Chondrocyte (in vitro differentiated cells): Measurements from ENCODE around the gene TEX26. TPM values are rescaled to one million over a fixed set of nuclear protein-coding genes. Genes with fewer than 3 reads are reported as not detected.

Experiments
- DNase-seq: peaks from one replicate; pipeline ENCODE4 v3.0.0; 2021; ENCODE audit warnings: mixed read lengths, low spot score
- H3K27ac Mint-ChIP-seq: one replicate; pipeline ENCODE4 v1.8.0; 2021; ENCODE audit warnings: mild to moderate bottlenecking, moderate library complexity, mixed read lengths; ENCODE audit not compliant: unreplicated experiment
- H3K27me3 Mint-ChIP-seq: 2 replicates; pipeline ENCODE4 v1.8.0; 2021; ENCODE audit warnings: low read depth, mixed read lengths
- H3K36me3 Mint-ChIP-seq: 2 replicates; pipeline ENCODE4 v1.8.0; 2021; ENCODE audit warnings: low read depth, mixed read lengths
- H3K4me1 Mint-ChIP-seq: 2 replicates; pipeline ENCODE4 v1.8.0; 2021; ENCODE audit warnings: low read depth, mild to moderate bottlenecking, mixed read lengths
- H3K4me3 Mint-ChIP-seq: one replicate; pipeline ENCODE4 v1.8.0; 2021; ENCODE audit warnings: mild to moderate bottlenecking, moderate library complexity, mixed read lengths; ENCODE audit not compliant: unreplicated experiment
- H3K9me3 Mint-ChIP-seq: 2 replicates; pipeline ENCODE4 v1.8.0; 2021; ENCODE audit warnings: low read depth, mixed read lengths
- total RNA-seq: library from RNA; stranded (reverse); gene quantifications from 3 replicates; pipeline ENCODE4 v1.2.1, GENCODE V29; 2021
- TF ChIP-seq, protein P1 (sequence below): fragments of 200-600 bp; sonication (generic); IDR thresholded peaks from 2 replicates; pipeline ENCODE4 v1.5.0; 2021; ENCODE audit warnings: antibody characterized with exemption, mild to moderate bottlenecking, moderate library complexity

TEX26 gene
- total RNA-seq, 1 donor from 2014 or later: not detected

DNA sequence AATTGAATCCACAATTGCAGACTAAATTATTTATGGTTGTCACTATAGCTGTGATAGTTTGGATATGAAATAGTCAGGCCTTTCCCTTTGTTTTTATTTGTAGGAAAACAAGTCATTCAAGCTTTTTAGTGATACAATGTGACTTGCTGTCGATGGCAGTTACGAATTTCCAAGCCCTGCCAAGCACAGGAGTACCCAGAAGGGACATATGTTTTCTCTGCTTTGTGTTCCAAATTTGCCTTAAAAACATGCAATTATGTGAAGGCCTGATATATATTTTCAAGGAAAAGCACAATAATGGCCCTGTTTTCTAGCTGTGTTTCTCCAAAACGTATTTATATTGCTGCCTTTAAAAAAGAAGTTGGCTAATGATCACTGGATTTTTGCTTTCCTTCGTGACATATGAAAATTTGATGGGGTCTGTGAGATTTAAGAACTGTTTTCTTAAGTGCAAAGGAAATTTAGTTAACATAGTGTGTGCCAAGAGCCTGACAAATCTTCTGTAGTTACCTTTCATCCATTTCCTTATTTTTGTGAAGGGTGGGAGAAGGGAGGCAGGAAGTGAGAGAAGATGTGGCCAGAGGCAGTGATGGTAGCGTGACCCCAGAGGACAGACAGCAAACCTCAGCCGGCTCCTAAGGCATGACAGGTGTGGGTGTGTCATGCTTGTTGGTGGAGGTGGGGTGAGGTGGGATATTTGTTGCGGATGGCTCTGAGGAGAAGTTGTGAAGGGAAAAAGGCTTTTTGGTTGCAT lies 79.6 kb downstream of the TEX26 start:
- H3K4me3 Mint-ChIP-seq: no peak overlapping the region
- no peak for DNase-seq
- H3K27ac Mint-ChIP-seq: no peak overlapping the region
- H3K27me3 Mint-ChIP-seq: no peaks in the 10 kb centered on the region
- H3K9me3 Mint-ChIP-seq: no peaks in the 10 kb centered on the region
- H3K4me1 Mint-ChIP-seq: peaks cover 9% of the 10 kb centered on the region
- H3K36me3 Mint-ChIP-seq: no peaks in the 10 kb centered on the region
- TF ChIP-seq, protein P1, sequence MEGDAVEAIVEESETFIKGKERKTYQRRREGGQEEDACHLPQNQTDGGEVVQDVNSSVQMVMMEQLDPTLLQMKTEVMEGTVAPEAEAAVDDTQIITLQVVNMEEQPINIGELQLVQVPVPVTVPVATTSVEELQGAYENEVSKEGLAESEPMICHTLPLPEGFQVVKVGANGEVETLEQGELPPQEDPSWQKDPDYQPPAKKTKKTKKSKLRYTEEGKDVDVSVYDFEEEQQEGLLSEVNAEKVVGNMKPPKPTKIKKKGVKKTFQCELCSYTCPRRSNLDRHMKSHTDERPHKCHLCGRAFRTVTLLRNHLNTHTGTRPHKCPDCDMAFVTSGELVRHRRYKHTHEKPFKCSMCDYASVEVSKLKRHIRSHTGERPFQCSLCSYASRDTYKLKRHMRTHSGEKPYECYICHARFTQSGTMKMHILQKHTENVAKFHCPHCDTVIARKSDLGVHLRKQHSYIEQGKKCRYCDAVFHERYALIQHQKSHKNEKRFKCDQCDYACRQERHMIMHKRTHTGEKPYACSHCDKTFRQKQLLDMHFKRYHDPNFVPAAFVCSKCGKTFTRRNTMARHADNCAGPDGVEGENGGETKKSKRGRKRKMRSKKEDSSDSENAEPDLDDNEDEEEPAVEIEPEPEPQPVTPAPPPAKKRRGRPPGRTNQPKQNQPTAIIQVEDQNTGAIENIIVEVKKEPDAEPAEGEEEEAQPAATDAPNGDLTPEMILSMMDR: no peak

DNA sequence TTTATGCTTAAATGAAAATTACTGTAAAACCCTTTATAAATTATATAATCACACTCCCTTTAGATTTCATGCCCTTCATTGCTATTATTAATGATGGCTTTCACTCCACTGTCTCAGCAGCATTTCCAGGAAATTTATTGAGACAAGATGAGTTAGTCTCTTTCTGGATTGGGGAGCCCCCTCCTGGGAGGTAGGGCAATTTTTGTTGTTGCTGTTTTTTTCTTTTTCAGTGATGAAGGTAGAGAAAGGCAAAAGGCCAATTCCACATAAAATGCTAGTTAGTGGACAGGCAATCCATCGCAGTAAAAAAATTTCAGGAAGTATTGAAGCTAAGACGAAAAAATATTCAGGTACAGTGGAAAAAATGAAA lies 80.2 kb downstream of the TEX26 start:
- Mint-ChIP-seq H3K36me3 (no peaks in the 10 kb centered on the region), H3K27ac (no peak overlapping the region), H3K9me3 (peaks cover under 1% of the 10 kb centered on the region), H3K4me1 (peaks cover 5% of the 10 kb centered on the region), H3K4me3 (no peak overlapping the region), H3K27me3 (no peaks in the 10 kb centered on the region)
- TF ChIP-seq, protein P1: peak; percentile 79
- no peak for DNase-seq

DNA sequence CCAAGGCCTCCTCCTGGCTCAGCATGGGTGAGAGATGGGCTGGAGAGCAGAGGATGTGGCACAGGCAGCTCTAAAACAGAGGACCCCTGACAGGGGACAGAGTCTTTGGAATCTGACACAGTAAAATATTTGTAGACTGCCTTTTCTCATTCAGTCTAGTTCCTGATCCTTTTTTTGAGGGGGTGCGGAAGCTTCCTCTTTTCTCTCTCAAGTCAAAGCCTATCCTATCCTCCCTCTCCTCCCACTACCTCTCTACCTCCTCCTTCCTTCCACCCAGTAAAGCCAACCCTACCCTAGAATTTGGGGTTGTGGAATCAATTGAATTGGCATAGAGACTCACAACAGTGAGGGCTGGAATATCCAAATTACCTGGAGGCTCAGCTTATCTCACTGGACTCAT lies 82.0 kb downstream of the TEX26 start:
- TF ChIP-seq, protein P1: no peak
- Mint-ChIP-seq H3K27ac (no peak overlapping the region), H3K4me1 (no peaks in the 10 kb centered on the region), H3K27me3 (no peaks in the 10 kb centered on the region), H3K9me3 (peaks cover 3% of the 10 kb centered on the region), H3K4me3 (no peak overlapping the region), H3K36me3 (no peaks in the 10 kb centered on the region)
- no peak for DNase-seq

DNA sequence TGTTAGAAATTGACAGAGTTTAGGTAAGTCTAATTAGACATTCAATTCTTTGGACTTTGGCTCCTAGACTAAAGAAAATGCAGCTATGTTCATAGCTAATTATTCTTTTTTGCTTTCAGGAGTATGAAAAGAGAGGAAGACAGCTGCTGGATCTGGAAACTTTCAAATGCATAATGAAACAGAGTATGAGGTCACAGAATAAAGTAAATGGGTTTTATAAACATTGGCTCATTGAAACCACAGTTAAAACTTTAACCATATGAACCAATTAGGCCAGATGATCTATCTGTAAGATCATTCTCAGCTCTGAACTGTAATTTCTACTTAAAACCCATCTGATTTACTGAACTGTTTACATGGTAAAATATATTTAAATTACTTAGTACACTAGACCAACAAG lies 82.7 kb downstream of the TEX26 start:
- no peaks in the 10 kb centered on the region for H3K36me3 Mint-ChIP-seq
- H3K27me3 Mint-ChIP-seq: no peaks in the 10 kb centered on the region
- H3K4me1 Mint-ChIP-seq: no peaks in the 10 kb centered on the region
- no peak overlapping the region for H3K4me3 Mint-ChIP-seq
- DNase-seq: no peak
- H3K9me3 Mint-ChIP-seq: peaks cover 3% of the 10 kb centered on the region
- no peak overlapping the region for H3K27ac Mint-ChIP-seq
- TF ChIP-seq, protein P1: no peak

DNA sequence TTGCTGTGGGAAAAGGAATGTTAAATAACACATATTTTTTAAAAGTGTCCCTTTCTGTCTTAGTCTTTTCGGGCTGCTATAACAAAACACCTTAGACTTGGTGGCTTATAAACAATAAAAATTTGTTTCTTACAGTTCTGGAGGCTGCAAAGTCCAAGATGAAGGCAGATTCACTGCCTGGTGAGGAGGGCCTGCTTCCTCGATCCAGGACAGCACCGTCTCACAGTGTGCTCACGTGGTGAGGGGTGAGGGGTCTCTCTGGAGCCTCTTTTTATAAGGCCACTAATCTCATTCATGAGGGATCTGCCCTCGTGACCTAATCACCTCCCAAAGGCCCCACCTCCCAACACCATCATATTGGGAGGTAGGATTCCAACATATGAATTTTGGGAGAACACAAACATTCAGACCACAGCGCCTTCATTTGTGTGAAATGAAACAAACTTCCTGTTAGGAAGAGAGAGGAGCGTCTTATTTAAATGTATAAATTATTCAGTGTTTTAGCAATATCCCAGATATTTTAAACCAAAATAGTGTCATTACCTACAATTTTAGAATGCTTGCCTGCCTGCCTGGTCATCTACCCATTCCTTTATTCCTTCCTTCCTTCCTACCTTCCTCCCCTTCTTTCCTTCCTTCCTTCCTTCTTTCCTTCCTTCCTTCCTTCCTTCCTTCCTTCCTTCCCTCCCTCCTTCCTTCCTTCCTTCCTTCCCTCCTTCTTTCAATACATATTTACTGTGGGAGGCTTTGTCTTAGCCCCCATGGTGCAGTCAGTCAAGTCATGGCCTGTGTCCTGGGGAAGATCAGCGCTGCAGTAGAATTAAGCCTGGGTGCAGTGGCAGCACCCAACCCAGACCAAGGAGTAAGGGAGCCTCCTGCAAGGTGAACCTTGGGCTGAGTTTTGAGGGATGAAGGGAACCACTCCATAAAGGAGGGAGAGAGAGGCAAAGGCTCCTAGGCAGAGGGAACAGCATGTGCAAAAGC lies 84.2 kb downstream of the TEX26 start:
- H3K4me1 Mint-ChIP-seq: peaks cover 11% of the 10 kb centered on the region
- H3K36me3 Mint-ChIP-seq: no peaks in the 10 kb centered on the region
- no peak overlapping the region for H3K4me3 Mint-ChIP-seq
- no peaks in the 10 kb centered on the region for H3K27me3 Mint-ChIP-seq
- DNase-seq: no peak
- H3K9me3 Mint-ChIP-seq: peaks cover 3% of the 10 kb centered on the region
- TF ChIP-seq, protein P1: no peak
- H3K27ac Mint-ChIP-seq: no peak overlapping the region
